ENCODE results near the gene ST3GAL3.
A peak's percentile ranks its signal among the peaks of the same experiment; 100 is the strongest.
"Not testable (repeated sequence)": the region's sequence is repeated elsewhere in the genome, so short reads cannot be mapped to it uniquely, and the experiment has no call there.

Gene ST3GAL3

GRCh38 chr1:43822040-43822690, 114.8 kb downstream of the ST3GAL3 start:
- DNase-seq = no peak

GRCh38 chr1:43824795-43825194, 117.5 kb downstream of the ST3GAL3 start:
- DNase-seq = no peak

GRCh38 chr1:43828574-43828973, 121.2 kb downstream of the ST3GAL3 start:
- no peak for DNase-seq

- no peak for DNase-seq
Measured at GRCh38 chr1:43830802-43831201, 123.5 kb downstream of the ST3GAL3 start.

- DNase-seq = peak; percentile 59 to 60
Measured at GRCh38 chr1:43831851-43832250, 124.5 kb downstream of the ST3GAL3 start.

- DNase-seq = peak in 1 of 2 donors; percentile 17
Measured at GRCh38 chr1:43832255-43832654, 124.9 kb downstream of the ST3GAL3 start.

- DNase-seq = no peak
Measured at GRCh38 chr1:43832998-43833397, 125.7 kb downstream of the ST3GAL3 start.

- not testable (repeated sequence) for DNase-seq
Measured at GRCh38 chr1:43833902-43834279, 126.6 kb downstream of the ST3GAL3 start.

- peak; percentile 82 to 89 for DNase-seq
Measured at GRCh38 chr1:43834280-43835081, 127.1 kb downstream of the ST3GAL3 start.

GRCh38 chr1:43835082-43836021, 128.0 kb downstream of the ST3GAL3 start:
- DNase-seq = peak in 1 of 2 donors; percentile 50

- DNase-seq = peak in 1 of 2 donors; percentile 45
Measured at GRCh38 chr1:43836267-43836951, 129.1 kb downstream of the ST3GAL3 start.

GRCh38 chr1:43839056-43839455, 131.7 kb downstream of the ST3GAL3 start:
- DNase-seq = no peak

GRCh38 chr1:43841321-43842174, 134.2 kb downstream of the ST3GAL3 start:
- peak; percentile 46 to 52 for DNase-seq

- no peak for DNase-seq
Measured at GRCh38 chr1:43842175-43842498, 134.8 kb downstream of the ST3GAL3 start.

- DNase-seq = no peak
Measured at GRCh38 chr1:43843684-43844083, 136.3 kb downstream of the ST3GAL3 start.

GRCh38 chr1:43844114-43844513, 136.8 kb downstream of the ST3GAL3 start:
- DNase-seq = peak; percentile 36 to 44

- peak in 1 of 2 donors; percentile 29 for DNase-seq
Measured at GRCh38 chr1:43847290-43847689, 140.0 kb downstream of the ST3GAL3 start.

GRCh38 chr1:43847882-43848281, 140.5 kb downstream of the ST3GAL3 start:
- no peak for DNase-seq

GRCh38 chr1:43849670-43850069, 142.3 kb downstream of the ST3GAL3 start:
- no peak for DNase-seq

- DNase-seq = no peak
Measured at GRCh38 chr1:43850591-43851233, 143.4 kb downstream of the ST3GAL3 start.

Data from inflammatory macrophage (primary cell).